OCI-LY7 (cell line): Measurements from ENCODE around the gene PRLH. TPM values are rescaled to one million over a fixed set of nuclear protein-coding genes. Genes with fewer than 3 reads are reported as not detected.

ENCODE experiments used
- BruUV-seq: library from RNA; stranded (reverse); fragments of 400-500 nt; replicated peaks from 2 replicates; lab custom pipeline; 2021; lab: Mats Ljungman, UMichigan
- CTCF ChIA-PET: fragments of 300-600 bp; sonication (Branson Sonifier 250); formaldehyde crosslinking; loops from one replicate; lab custom pipeline; 2022; ENCODE audit warnings: antibody characterized with exemption; ENCODE audit not compliant: unreplicated experiment; lab: Charles Lee
- POLR2A ChIA-PET: fragments of 300-600 bp; sonication (Branson Sonifier 250); formaldehyde crosslinking; loops from one replicate; lab custom pipeline; 2022; ENCODE audit warnings: antibody characterized with exemption; lab: Charles Lee
- DNase-seq: peaks from one replicate; pipeline ENCODE4 v3.0.0-alpha.2; 2015; ENCODE audit warnings: low spot score
- H2AFZ ChIP-seq: fragments of 200-600 bp; sonication (generic), shearing (Covaris generic); 2 replicates; pipeline ENCODE4 v1.6.1; 2014; ENCODE audit warnings: mild to moderate bottlenecking, antibody characterized with exemption, low read length, moderate library complexity
- H3K27ac ChIP-seq: fragments of 200-600 bp; sonication (generic); 2 replicates; pipeline ENCODE4 v1.5.1; 2014; ENCODE audit warnings: mixed run types, low read depth, mild to moderate bottlenecking, moderate library complexity, low read length, inconsistent platforms; ENCODE audit not compliant: poor library complexity, severe bottlenecking
- H3K36me3 ChIP-seq: fragments of 200-600 bp; sonication (generic); 2 replicates; pipeline ENCODE4 v1.6.1; 2014; ENCODE audit warnings: mild to moderate bottlenecking, antibody characterized with exemption, low read length, moderate library complexity, mixed read lengths; ENCODE audit not compliant: insufficient read depth
- H3K4me1 ChIP-seq: fragments of 200-600 bp; sonication (generic); 2 replicates; pipeline ENCODE4 v1.5.1; 2014; ENCODE audit warnings: mild to moderate bottlenecking, low read length; ENCODE audit not compliant: insufficient read depth, poor library complexity, severe bottlenecking
- H3K4me2 ChIP-seq: fragments of 200-600 bp; sonication (generic); 2 replicates; pipeline ENCODE4 v1.6.1; 2014; ENCODE audit warnings: mild to moderate bottlenecking, low read length
- H3K4me3 ChIP-seq: fragments of 200-600 bp; sonication (generic); 2 replicates; pipeline ENCODE4 v1.5.1; 2014; ENCODE audit warnings: mild to moderate bottlenecking, low read depth, low read length; ENCODE audit not compliant: poor library complexity, severe bottlenecking
- H3K79me2 ChIP-seq: fragments of 200-600 bp; sonication (generic); 2 replicates; pipeline ENCODE4 v1.6.1; 2016; ENCODE audit warnings: low read depth, mild to moderate bottlenecking, low read length, moderate library complexity, mixed read lengths; ENCODE audit not compliant: insufficient read depth
- H3K9me2 ChIP-seq: fragments of 200-600 bp; sonication (generic); 2 replicates; pipeline ENCODE4 v1.6.1; 2016; ENCODE audit warnings: mild to moderate bottlenecking, low read length, mixed read lengths; ENCODE audit not compliant: insufficient read depth
- H3K9me3 ChIP-seq: fragments of 200-600 bp; sonication (generic); 2 replicates; pipeline ENCODE4 v1.6.1; 2014; ENCODE audit warnings: mild to moderate bottlenecking, mixed run types, low read length, mixed read lengths
- H4K20me1 ChIP-seq: fragments of 200-600 bp; sonication (generic); 2 replicates; pipeline ENCODE4 v1.6.1; 2014; ENCODE audit warnings: mild to moderate bottlenecking, antibody characterized with exemption, low read length, moderate library complexity, mixed read lengths; ENCODE audit not compliant: insufficient read depth
- CTCF ChIP-seq: fragments of 200-600 bp; sonication (generic); conservative IDR thresholded peaks from 2 replicates; pipeline ENCODE4 v1.5.1; 2014; ENCODE audit warnings: mild to moderate bottlenecking, antibody characterized with exemption, low read length, moderate library complexity, mixed read lengths
- EZH2phosphoT487 ChIP-seq: fragments of 200-600 bp; sonication (generic); IDR thresholded peaks from 2 replicates; pipeline ENCODE4 v1.6.1; 2018; ENCODE audit warnings: low read depth, borderline replicate concordance, mild to moderate bottlenecking, mixed run types, antibody characterized with exemption, low read length, moderate library complexity, mixed read lengths
- intact Hi-C: fragments of 100-400 bp; cut with micrococcal nuclease; formaldehyde crosslinking; loops from one replicate; pipeline ENCODE4 v1.10.0; 2022; ENCODE audit not compliant: unreplicated experiment
- total RNA-seq, 2 experiments: library from RNA; depleted of rRNA in 1 of 2; stranded (reverse); fragments of >200 nt in 1 of 2; shearing (Covaris generic) in 1 of 2; gene quantifications; 2 replicates each; pipeline ENCODE4 v1.2.3, GENCODE V29; 2014 to 2022

The PRLH gene
- total RNA-seq, 2 experiments from 2014 or later: not detected

GRCh38 chr2:237520290-237520689 lies 46.1 kb upstream of the PRLH start:
- H3K79me2 ChIP-seq: no peaks in the 10 kb centered on the region
- BruUV-seq: no TSS peak
- no peak overlapping the region for H2AFZ ChIP-seq
- no peaks in the 10 kb centered on the region for H3K9me3 ChIP-seq
- POLR2A ChIA-PET: no interaction called here
- H3K4me2 ChIP-seq: no peak overlapping the region
- intact Hi-C loops: no loop called here
- no peaks in the 10 kb centered on the region for H3K36me3 ChIP-seq
- CTCF ChIA-PET: no interaction called here
- H3K9me2 ChIP-seq: no peaks in the 10 kb centered on the region
- no peaks in the 10 kb centered on the region for H4K20me1 ChIP-seq
- no peak overlapping the region for H3K4me3 ChIP-seq
- H3K4me1 ChIP-seq: peaks cover 9% of the 10 kb centered on the region
- H3K27ac ChIP-seq: no peak overlapping the region
- no peak for DNase-seq
- TF ChIP-seq EZH2phosphoT487 (no peak), CTCF (no peak)

GRCh38 chr2:237524631-237525030 lies 41.7 kb upstream of the PRLH start:
- Histone ChIP-seq H4K20me1 (no peaks in the 10 kb centered on the region), H3K36me3 (no peaks in the 10 kb centered on the region), H3K4me1 (peaks cover 11% of the 10 kb centered on the region), H3K9me2 (no peaks in the 10 kb centered on the region), H3K27ac (no peak overlapping the region), H3K4me2 (no peak overlapping the region), H3K4me3 (no peak overlapping the region), H3K79me2 (no peaks in the 10 kb centered on the region), H3K9me3 (no peaks in the 10 kb centered on the region), H2AFZ (no peak overlapping the region)
- ChIA-PET CTCF (no interaction called here), POLR2A (interaction anchor here (0.6 kb wide), 1 partner anchor 12 kb away, joined by 3 read pairs; no protein-coding TSS in a partner anchor)
- no peak for TF ChIP-seq CTCF
- TF ChIP-seq EZH2phosphoT487: no peak
- DNase-seq: no peak
- no TSS peak for BruUV-seq
- intact Hi-C loops: no loop called here

GRCh38 chr2:237525559-237526157 lies 40.7 kb upstream of the PRLH start:
- DNase-seq: no peak
- Histone ChIP-seq H2AFZ (no peak overlapping the region), H3K9me2 (no peaks in the 10 kb centered on the region), H4K20me1 (no peaks in the 10 kb centered on the region), H3K4me1 (peaks cover 21% of the 10 kb centered on the region), H3K27ac (no peak overlapping the region), H3K36me3 (no peaks in the 10 kb centered on the region), H3K9me3 (no peaks in the 10 kb centered on the region), H3K4me3 (no peak overlapping the region), H3K4me2 (no peak overlapping the region), H3K79me2 (no peaks in the 10 kb centered on the region)
- CTCF ChIA-PET: no interaction called here
- BruUV-seq: no TSS peak
- TF ChIP-seq EZH2phosphoT487: no peak
- TF ChIP-seq CTCF: no peak
- POLR2A ChIA-PET: no interaction called here
- intact Hi-C loops: no loop called here
